Astrocyte of the cerebellum (primary cell): ENCODE results near the gene ACOXL.

Experiments used
- DNase-seq: peaks from one replicate; pipeline ENCODE4 v3.0.0-alpha.2; 2011; ENCODE audit warnings: low read depth
- H3K4me3 ChIP-seq: 2 replicates; pipeline ENCODE4 v1.5.1; 2011; ENCODE audit warnings: mild to moderate bottlenecking, low read depth, low read length, moderate library complexity
- in situ Hi-C: cut with HindIII; loops from 2 replicates; pipeline ENCODE4 v1.10.0; 2017; ENCODE audit warnings: low sequenced_read_pairs
- TF ChIP-seq, protein P1 (sequence below): IDR thresholded peaks from 2 replicates; pipeline ENCODE4 v1.5.1; 2012; ENCODE audit warnings: low read length, low read depth, moderate library complexity, mild to moderate bottlenecking; ENCODE audit errors: missing control alignments

The ACOXL gene

DNA sequence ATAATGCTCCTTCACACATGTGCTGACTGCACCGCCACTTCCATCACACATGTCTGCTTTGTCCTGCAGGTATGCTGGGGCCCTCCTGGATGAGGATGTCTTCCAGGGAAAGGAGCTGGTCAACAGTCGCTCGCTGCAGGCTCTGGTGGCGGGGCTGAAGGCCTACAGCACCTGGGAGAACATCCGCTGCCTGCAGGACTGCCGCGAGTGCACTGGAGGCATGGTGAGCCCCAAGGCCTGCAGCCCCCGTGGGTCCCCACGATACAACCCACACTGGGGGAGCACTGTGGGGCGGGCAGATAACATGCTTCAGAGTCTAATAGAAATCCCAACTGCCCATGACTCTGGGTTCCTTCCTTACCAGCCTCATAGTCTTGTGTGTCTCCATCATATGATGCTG lies 201.0 kb downstream of the ACOXL start:
- in situ Hi-C loops, result no loop called here
- TF ChIP-seq, protein P1, sequence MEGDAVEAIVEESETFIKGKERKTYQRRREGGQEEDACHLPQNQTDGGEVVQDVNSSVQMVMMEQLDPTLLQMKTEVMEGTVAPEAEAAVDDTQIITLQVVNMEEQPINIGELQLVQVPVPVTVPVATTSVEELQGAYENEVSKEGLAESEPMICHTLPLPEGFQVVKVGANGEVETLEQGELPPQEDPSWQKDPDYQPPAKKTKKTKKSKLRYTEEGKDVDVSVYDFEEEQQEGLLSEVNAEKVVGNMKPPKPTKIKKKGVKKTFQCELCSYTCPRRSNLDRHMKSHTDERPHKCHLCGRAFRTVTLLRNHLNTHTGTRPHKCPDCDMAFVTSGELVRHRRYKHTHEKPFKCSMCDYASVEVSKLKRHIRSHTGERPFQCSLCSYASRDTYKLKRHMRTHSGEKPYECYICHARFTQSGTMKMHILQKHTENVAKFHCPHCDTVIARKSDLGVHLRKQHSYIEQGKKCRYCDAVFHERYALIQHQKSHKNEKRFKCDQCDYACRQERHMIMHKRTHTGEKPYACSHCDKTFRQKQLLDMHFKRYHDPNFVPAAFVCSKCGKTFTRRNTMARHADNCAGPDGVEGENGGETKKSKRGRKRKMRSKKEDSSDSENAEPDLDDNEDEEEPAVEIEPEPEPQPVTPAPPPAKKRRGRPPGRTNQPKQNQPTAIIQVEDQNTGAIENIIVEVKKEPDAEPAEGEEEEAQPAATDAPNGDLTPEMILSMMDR, result no peak

GRCh38 chr2:110934948-110935347 lies 202.6 kb downstream of the ACOXL start:
- no peak for DNase-seq
- no peak overlapping the region for H3K4me3 ChIP-seq
- TF ChIP-seq, protein P1, result no peak
- in situ Hi-C loops, result no loop called here

More for the DNA sequence above, 201.0 kb downstream of the ACOXL start:
- no peak for DNase-seq
- H3K4me3 ChIP-seq, result no peak overlapping the region

- TF ChIP-seq, protein P1, result no peak
- in situ Hi-C loops, result no loop called here
- no peak for DNase-seq
- no peak overlapping the region for H3K4me3 ChIP-seq
Observed at GRCh38 chr2:110940376-110940910, 208.1 kb downstream of the ACOXL start.

GRCh38 chr2:110941226-110941625 lies 208.9 kb downstream of the ACOXL start:
- in situ Hi-C loops, result no loop called here
- DNase-seq, result no peak
- TF ChIP-seq, protein P1, result no peak
- H3K4me3 ChIP-seq, result no peak overlapping the region

- TF ChIP-seq, protein P1, result no peak
- no peak for DNase-seq
- in situ Hi-C loops, result no loop called here
- H3K4me3 ChIP-seq, result no peak overlapping the region
Observed at GRCh38 chr2:110943070-110943634, 210.8 kb downstream of the ACOXL start.

GRCh38 chr2:110946902-110947301 lies 214.5 kb downstream of the ACOXL start:
- DNase-seq, result no peak
- in situ Hi-C loops, result no loop called here
- no peak overlapping the region for H3K4me3 ChIP-seq
- TF ChIP-seq, protein P1, result no peak
